Fibroblast of upper back skin (primary cell): ENCODE measurements around the gene ANKLE1.

ENCODE experiments used
- DNase-seq: peaks from one replicate; pipeline ENCODE4 v3.0.0-alpha.2; 2013

The ANKLE1 gene, protein sequence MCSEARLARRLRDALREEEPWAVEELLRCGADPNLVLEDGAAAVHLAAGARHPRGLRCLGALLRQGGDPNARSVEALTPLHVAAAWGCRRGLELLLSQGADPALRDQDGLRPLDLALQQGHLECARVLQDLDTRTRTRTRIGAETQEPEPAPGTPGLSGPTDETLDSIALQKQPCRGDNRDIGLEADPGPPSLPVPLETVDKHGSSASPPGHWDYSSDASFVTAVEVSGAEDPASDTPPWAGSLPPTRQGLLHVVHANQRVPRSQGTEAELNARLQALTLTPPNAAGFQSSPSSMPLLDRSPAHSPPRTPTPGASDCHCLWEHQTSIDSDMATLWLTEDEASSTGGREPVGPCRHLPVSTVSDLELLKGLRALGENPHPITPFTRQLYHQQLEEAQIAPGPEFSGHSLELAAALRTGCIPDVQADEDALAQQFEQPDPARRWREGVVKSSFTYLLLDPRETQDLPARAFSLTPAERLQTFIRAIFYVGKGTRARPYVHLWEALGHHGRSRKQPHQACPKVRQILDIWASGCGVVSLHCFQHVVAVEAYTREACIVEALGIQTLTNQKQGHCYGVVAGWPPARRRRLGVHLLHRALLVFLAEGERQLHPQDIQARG

DNA sequence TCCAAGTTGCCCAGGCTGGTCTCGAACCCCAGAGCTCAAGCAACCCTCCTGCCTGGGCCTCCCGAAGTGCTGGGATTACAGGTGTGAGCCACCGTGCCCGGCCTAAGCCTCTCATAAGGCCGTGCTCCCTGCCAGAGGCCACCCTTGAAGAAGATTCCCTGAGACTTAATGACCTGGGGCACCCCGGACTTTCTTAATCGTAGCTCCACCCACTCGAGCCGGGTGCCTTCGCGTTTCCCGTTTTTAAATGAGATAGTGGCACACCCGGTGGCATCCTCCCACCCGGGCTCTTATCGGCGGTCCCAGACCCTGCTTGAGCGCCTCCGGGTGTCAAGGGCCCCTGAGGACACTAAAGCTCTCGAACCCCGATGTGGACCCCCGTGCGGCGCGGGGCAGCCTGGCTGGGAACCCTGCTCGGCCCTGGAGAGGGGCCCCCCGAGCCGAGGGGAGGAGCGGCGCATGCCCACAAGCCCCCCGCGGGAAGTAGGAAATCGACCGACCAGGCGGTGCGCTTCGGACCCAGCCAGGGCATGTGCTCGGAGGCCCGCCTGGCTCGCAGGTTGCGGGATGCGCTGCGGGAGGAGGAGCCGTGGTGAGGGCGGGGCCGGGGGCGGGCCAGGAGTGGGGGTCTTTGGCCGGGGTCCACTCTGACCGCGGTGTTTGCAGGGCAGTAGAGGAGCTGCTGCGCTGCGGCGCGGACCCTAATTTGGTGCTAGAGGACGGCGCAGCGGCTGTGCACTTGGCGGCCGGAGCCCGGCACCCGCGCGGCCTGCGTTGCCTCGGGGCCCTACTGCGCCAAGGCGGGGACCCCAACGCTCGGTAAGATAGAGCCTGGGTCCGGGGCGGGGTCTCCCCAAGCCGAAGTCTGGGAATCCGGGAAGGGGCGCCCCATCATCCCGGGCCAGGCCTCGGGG, at the start of gene ANKLE1:
Gene ANKLE1, plus strand, starts transcription at position 511 of the 914 bp plus-strand sequence. Its CDS starts 20 bp downstream, at position 531.
- peak; percentile 17 for DNase-seq

DNA sequence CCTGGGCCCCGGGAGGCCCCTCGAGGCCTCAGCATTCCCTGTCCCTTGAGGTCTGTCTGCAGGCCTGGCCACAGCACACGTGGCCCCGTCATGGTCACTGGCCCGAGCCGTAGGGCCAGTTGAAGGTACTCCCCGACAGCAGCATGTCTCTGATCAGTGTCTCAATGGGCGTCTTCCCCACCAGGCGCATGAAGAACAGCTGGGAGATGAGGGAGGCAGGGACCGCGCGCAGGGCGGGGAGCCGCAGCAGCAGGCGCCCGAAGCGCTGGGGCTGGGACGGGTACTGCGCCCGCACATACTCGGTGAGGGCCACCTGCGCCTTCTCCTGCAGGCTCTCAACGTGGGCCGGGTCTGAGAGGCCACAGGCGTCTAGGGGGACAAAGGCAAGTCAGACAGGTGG, 49.4 kb upstream of the ANKLE1 start:
- DNase-seq = no peak

DNA sequence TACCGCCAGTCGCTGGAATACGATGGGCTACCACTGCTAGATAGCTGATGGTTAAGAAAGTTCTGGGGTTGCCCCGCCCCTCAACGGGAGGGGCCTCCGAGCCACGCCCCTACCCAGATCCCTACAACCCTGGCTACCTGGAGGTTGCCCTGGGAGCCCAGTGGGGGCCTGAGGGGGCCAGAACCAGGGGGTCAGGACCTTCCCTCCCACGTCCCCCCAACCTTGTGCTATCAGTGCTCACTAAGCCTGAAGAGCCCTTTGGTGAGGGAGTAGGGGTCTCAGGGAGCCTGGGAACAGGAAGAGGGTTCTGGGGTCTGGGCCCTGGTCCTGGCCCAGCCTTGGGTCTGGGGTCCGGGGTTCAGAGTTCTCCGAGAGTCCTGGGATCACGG, 46.8 kb upstream of the ANKLE1 start:
- peak; percentile 28 for DNase-seq

DNA sequence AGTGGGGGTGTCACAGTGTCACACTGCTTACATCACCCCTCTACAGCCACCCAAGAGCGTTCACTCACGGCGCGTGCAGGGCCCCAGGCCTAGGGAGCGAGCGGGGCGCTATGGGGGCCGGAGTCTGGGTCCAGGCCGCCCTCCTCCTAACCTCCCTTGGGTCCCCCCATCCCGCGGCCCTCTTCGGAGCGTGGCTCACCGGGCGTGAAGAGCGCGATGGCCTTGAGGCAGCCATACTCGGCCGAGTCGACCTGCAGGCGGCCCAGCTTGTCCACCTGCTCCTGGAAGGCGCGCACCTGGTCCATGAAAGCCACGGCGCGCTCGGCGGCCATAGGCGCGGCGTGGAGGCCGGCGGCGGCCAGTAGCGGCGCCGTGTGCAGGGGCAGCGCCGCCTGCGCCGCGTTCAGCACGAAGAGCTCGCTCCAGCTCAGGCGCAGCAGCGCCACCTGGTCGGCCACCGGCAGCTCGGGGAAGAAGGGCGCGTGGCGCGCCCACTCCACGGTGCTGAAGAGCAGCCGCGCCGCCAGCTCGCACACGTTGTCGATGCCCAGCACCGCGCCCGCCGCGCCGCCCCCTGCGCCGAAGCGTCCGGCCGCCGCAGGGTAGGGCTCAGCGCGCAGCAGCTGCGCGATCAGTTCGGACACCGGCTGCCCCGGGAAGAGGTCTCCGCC, 46.3 kb upstream of the ANKLE1 start:
- DNase-seq = peak; percentile 59

DNA sequence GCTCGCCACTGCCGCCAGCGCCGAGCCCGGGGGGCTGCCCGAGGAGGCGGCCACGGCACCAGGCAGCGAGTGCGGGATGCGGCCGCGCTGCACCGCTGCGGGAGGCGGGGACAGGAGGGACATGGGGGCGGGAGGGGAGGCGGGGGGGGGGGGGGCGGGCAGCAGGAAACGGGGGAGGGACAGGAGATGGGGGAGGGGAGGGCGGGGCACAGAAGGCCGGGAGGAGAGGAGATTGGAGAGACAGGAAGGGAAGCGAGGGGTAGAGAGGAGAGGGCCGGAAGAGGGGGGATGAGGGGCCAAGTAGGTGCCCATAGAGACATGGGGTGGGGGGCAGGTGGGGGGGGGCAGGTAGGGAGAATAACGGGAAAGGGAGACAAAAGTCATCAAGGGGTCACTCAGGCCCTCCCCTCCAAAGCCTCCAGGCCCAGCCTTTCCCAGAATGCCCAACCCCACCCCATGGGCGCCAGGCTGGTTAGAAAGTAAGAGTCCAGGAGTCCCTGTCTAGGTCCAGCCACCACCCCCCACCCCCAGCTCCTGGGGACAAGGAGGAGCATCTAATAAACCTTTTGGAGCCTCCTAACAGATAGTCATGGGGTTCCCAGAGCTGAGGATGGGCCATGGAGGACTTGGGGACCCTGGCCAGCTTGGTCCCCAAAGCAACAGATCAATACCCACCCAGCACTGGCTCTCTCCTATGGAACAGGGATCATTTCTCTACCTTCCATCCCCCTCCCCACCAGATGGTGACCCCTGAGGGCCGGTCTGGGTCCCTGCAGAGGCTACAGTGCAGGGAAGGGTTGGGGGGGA, 45.5 kb upstream of the ANKLE1 start:
- peak; percentile 47 for DNase-seq

DNA sequence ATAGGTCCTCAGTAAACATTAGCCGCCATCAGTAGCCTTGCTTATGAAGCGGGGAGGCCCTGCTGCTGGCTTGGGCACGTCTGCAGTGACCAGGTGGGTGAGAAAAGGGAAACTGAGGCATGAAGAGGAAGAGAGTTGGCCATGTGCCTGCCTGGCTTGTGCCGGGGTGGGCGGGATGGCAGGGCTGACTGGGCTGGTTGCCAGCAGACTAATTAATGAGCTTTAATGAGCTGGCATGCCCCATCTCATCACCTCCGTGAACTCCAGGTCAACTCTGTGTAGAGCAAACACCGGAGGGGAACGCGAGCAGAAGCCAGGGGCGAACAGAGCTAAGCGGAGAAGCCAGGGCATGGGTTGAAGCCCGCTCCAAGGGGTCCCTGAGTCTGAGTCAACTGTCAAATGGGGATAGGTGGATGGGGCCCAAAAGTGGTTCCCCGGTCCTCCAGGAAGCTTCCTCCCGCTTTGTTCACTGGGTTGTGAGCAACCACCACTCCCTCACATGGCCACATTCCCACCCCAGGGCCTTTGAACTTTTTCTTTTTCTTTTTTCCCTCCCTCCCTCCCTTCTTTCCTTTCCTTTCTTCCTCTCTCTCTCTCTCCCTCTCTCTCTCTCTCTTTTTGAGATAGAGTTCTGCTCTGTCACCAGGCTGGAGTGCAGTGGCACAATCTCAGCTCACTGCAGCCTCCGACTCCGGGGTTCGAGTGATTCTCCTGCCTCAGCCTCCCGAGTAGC, 44.7 kb upstream of the ANKLE1 start:
- no peak for DNase-seq

DNA sequence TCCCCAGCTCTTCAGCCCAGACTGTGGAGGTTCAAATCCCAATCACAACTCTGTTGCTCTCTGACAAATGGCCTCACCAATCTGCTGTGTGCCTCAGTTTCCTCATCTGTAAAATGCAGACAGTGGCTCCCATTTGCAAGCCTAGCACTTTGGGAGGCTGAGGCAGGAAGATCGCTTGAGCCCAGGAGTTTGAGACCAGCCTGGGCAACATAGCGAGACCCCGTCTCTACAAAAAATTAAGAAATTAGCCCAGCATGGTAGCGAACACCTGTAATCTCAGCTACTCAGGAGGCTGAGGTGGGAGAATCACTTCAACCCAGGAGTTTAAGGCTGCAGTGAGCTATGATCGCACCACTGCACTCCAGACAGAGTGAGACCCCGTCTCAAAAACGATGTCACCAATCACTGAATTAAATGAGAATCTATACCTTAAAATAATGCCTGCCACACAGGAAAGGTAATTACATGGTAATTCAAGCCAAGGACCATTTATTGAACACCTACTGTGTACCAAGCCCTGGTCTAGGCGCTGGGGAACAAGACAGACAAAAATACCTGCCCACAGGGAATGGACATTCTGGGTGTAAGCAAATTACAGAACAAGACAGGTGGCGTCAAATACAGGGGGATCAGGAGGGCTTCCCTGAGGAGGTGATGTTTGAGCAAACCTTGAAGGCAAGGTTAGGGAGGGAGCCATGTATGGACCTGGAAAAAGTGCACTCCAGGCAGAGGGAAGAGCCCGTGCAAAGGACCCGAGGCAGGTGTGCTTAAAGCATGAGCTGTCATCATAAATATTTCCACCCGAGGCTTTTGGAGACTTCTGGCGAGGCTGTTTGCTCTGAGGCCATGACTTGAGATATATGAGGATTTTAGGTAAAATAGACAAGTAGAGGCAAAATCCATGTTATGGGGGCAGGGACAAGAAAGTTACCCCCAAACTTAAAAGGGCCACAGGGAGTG, 43.7 kb upstream of the ANKLE1 start:
- no peak for DNase-seq

DNA sequence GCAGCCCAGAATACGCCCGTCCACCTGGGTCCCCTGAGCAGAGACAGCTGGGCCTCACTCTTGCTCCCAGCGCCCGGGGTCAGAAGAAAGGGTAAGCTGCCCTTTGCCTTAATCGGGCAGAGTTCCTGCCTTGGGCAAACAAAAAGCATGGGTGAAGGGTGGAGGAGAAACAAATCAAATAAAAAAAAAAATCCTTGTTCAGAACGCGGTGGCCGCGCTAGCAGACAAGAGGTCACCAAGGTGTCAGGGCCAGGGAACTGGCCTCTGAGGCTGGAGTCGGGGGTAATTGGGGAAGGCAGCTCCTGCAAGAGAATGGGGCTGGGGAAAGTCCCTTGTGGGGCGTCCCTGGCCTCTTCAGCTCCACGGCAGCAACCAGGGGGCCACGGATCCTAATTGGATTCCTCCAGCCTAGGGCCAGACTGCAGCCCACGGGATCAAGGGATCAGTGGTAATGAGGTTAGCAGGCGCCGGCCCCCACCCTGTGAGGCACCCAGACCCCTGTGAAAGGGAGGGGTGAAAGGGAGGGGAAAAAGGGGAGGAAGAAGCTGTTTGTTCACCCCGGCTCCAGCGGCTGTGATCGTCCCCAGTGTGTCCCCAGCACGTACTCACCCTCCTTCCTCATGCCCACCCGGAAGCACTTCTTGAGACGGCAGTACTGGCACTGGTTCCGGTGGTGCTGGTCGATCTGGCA, 41.5 kb upstream of the ANKLE1 start:
- no peak for DNase-seq

DNA sequence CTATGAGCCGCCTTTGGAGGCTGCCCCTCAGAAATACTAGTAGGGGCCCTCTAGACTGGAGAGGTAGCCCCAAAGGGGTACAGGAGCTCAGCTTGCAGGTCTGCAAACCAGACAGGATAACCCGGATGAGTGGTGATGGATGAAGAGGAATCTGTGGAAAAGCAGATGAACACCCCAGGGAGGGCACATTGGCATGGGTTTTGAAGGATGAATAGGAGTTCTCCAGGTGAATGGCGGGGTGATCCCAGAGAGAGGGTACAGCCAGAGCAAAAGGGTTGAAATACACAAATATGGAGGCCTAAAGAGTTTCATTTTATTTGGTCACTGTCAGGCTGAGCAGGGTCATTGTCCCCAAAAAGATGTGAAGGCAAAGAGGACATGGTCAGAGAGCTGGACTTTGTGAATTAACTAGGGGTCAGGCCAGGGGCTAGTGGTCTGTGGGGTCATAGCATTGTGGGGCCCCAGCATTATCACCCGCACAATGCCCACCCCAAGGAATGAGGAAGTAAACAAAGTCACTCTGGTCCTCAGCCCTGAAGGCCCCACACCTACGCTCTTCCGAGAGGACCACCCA, 40.8 kb upstream of the ANKLE1 start:
- DNase-seq = no peak

DNA sequence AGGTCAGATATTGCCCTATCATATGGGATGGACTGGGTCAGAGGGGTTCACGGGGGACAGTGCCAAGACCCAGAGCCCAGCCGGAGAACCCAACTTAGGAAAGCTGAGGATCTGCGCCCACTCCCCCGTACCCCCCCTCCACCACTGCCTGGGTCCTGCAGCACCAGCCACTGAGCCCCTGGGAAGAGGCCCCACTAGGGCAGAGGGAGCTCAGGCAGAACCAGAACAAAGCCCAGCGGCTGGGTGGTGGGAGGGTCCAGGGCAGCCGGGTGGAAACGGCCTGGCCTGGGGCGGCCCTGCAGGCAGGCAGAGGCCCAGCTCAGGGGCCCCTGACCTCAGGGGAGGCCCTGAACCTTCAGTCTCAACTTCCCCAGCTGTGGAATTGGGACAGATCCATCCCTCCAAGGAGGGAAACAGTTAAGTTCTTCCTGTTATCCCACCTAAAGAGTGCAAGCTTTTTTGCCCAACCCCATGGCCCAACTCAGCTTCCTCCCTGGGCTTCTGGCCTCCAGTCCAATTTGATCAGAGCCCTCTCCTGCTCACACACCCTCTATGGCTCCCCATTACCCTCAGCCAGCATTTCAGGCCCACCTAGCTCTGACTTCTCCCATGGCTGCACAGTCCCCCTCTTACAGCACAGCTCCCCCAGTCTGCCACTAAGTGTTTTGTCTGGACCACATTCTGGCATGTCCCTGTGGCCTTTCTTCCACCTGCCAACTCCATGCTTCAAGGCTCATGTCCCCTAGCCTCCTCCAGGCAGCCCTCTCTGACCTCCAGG, 39.1 kb upstream of the ANKLE1 start:
- no peak for DNase-seq

DNA sequence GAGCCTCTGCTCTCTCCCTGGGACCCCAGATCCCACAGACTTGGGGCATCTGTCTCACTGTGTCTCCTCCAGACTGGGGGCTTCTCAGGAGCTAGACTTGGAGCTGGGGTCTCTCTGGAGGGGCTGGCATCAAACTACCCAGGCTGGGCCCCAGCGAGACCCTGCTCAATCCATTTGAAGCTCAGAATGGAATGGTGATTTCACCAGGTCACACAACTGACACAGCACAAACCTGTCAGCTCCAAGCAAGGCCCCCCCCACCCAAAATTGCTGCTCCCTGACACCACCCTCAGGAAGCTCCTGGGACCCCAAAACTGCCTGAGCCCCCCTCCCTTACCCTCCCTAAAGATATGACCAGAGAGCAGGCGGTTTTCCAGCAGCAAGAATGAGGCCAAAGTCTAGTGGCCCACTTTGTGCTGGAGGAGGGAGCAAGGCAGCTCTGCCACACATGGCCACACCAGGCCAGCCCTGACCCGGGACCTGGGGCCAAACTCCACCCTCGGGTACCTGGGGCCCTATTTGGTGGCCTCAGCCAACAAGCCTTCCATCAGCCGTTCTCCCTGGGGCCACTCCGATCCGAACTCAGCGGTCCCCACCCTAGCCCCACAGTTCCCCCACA, 38.4 kb upstream of the ANKLE1 start:
- DNase-seq = no peak

DNA sequence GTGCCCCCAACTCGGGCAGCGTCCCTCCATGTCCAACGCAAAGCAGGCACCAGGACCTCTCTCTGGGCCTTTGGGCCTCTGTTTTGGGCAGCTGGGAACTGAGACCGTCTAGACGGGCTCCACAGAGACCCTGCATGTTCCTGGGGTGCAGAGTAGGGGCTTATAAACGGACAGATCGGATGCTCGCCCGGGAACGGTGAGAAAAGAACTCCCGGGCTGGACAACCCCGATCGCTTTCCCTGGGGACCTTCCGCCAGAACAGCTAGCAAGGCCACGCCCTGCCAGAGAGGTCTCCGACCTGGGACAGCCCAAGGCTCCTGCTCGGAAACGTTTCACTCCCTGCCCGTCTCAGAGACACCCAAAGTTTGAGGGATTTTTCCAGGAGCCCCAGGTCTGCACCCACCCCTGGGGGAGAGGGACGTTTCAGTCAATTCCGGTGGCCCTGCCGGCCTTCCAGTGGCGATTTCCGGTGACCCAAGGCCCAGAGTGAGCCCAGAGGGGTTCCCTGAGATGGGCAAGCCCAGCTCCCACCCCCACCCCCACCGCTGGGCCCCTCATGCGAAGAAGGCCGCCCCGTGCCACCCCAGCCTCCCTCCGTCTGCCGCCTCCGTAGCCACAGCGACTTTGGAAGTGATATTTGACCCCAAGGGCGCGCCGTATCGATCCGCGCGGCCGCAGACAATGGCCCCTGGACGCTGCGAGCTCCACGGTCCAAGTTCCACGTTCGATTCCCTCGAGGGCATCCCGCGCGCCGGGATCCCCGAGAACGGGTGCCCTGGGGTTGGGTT, 37.7 kb upstream of the ANKLE1 start:
- DNase-seq = peak; percentile 28

DNA sequence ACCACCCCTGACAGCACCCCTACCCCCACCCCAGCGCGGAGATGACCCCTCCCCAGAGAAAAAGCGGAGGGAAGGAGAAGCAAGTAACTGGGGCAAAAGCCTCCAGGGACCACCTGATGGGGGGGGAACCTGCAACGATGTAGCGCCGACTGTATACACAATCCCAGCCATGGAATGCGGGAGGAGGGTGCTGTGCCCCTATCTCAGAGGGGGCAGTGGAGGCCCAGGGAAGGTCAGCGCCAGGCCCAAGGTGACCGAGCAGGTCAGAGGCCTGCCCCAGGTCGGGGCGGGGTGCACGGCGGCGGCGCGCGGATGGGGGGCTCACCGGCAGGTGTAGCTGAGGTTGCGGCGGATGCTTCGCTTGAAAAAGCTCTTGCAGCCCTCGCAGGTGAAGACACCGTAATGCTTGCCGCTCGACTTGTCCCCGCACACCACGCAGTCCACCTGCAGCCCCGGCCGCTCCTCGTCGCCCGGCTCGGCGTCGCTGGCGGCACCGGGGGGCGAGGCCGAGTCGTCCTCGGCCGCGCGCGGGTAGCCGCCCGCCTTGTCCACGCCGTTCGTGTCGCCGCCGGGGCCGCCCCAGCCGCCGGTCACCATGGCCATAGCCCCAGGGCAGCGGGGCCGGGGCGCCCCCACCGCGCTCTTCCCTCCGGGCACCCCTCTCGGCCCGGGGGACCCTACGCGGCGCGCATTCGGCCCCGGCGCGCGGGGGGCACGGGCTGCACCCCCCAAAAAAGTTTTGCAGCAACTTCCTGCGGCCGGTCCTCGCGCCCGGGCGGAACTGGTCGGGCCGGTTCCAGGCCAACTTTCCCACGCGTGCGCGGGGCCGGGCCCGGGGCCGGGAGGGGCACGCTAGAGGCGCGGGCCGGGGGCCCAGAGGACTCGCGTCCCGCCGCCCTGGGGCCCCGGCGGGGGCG, 36.8 kb upstream of the ANKLE1 start:
- no peak for DNase-seq

DNA sequence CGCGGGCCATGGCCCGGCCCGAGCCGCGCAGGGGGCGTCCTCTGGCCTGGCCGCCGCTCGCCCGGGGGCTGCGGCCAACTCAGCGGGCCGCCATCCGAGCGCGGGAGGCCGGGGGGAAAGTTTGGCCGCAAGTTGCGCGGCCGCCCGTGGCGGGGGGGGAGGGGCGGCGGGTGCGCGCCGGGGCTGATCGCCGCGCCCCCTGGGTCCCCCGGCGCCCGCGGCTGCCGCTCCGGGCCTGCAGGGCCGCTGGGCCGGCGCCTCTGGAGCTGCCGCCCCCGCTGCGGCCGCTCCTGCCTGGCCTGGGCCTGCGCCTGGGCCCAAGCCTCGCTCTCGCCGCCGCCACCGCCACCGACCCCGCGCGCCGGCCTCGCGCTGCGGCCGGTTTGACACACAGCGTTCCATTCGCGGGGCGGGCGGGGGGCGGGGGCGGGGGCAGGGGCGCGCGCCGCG, 36.1 kb upstream of the ANKLE1 start, which contains the start of gene NR2F6:
Gene NR2F6, minus strand, starts transcription at position 385 of the 450 bp plus-strand sequence. CDS start 699 bp downstream, outside the sequence.
- no peak for DNase-seq

DNA sequence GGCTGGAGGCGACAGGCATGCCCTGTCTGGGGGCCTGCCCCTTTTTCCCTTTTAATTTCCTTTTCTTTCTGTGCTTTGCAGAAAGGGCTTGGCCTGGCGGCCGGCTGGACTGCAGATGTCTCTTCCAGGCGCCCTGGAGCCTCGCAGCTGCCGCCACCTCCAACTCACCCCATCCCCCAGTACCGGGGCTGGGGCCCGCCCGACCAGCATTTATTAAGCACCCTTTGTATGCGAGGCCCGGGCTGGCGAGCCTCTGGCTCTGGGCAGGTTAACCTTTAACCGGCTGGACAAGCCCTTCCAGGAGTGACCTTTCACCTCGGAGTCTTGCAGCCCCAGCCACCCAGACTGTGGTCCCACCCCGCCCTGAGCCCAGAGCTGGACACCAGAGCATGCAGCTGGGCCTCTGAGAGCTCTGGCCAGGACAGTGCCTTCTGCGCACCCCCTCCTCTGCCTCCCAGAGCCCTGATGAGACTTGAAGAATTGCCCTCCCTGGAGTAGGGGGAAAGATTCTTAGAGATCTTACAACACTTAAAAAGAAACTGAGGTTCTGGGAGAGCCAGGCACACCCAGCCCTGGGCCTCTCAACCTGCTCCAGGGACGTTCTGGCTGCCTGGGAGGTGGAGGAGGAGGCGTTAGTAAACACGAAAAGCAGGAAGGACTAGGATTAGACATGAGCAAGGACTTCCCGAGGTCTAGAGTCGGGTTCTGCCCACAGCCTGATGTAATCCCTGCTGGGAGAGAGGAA, 34.8 kb upstream of the ANKLE1 start:
- DNase-seq = no peak
